Effector memory CD4-positive, alpha-beta T cell (primary cell): Measurements from ENCODE around the gene AIFM1.
"Not testable (repeated sequence)": the region's sequence is repeated elsewhere in the genome, so short reads cannot be mapped to it uniquely, and the experiment has no call there.

Experiments used
- DNase-seq, 3 donors: peaks; one replicate each; pipeline ENCODE4 v3.0.0-alpha.2; 2020
- H3K27ac ChIP-seq: 2 replicates; pipeline ENCODE4 v1.7.0; 2013; ENCODE audit warnings: mild to moderate bottlenecking, low read length, moderate library complexity; ENCODE audit not compliant: insufficient read depth, poor library complexity, severe bottlenecking
- H3K27me3 ChIP-seq: replicated peaks from 2 replicates; pipeline ENCODE4 v1.7.0; 2013; ENCODE audit warnings: mild to moderate bottlenecking, low read length; ENCODE audit not compliant: insufficient read depth, control insufficient read depth, poor library complexity, severe bottlenecking
- H3K36me3 ChIP-seq: 2 replicates; pipeline ENCODE4 v1.7.0; 2013; ENCODE audit warnings: mild to moderate bottlenecking, low read length, moderate library complexity; ENCODE audit not compliant: control insufficient read depth, insufficient read depth
- H3K4me1 ChIP-seq: 2 replicates; pipeline ENCODE4 v1.7.0; 2013; ENCODE audit warnings: low read length, mild to moderate bottlenecking; ENCODE audit not compliant: control insufficient read depth, insufficient read depth, poor library complexity, severe bottlenecking
- H3K4me3 ChIP-seq: 2 replicates; pipeline ENCODE4 v1.7.0; 2013; ENCODE audit warnings: low read length, low read depth, mild to moderate bottlenecking; ENCODE audit not compliant: insufficient read depth, poor library complexity, severe bottlenecking
- H3K9me3 ChIP-seq: 2 replicates; pipeline ENCODE4 v1.7.0; 2013; ENCODE audit warnings: mild to moderate bottlenecking, low read length, moderate library complexity; ENCODE audit not compliant: control insufficient read depth

Gene AIFM1

GRCh38 chrX:130120746-130121504 lies 44.7 kb downstream of the AIFM1 start:
- peak overlapping the region; percentile 59 for H3K4me3 ChIP-seq
- H3K27ac ChIP-seq, result peak overlapping the region; percentile 25
- H3K36me3 ChIP-seq, result no peaks in the 10 kb centered on the region
- H3K9me3 ChIP-seq, result no peaks in the 10 kb centered on the region
- H3K27me3 ChIP-seq, result no peaks in the 10 kb centered on the region
- peaks cover 11% of the 10 kb centered on the region for H3K4me1 ChIP-seq
- DNase-seq, result peak; percentile 40 to 57 (median 54)

- Histone ChIP-seq H3K27ac (no peak overlapping the region), H3K9me3 (no peaks in the 10 kb centered on the region), H3K36me3 (no peaks in the 10 kb centered on the region), H3K27me3 (no peaks in the 10 kb centered on the region), H3K4me3 (peak overlapping the region; percentile 59), H3K4me1 (peaks cover 11% of the 10 kb centered on the region)
- no peak for DNase-seq
Measured at GRCh38 chrX:130120321-130120731, 45.3 kb downstream of the AIFM1 start.

- Histone ChIP-seq H3K9me3 (no peaks in the 10 kb centered on the region), H3K4me1 (peaks cover 11% of the 10 kb centered on the region), H3K27me3 (no peaks in the 10 kb centered on the region), H3K36me3 (no peaks in the 10 kb centered on the region), H3K27ac (no peak overlapping the region), H3K4me3 (no peak overlapping the region)
- no peak for DNase-seq
Measured at GRCh38 chrX:130119312-130119898, 46.2 kb downstream of the AIFM1 start.

DNA sequence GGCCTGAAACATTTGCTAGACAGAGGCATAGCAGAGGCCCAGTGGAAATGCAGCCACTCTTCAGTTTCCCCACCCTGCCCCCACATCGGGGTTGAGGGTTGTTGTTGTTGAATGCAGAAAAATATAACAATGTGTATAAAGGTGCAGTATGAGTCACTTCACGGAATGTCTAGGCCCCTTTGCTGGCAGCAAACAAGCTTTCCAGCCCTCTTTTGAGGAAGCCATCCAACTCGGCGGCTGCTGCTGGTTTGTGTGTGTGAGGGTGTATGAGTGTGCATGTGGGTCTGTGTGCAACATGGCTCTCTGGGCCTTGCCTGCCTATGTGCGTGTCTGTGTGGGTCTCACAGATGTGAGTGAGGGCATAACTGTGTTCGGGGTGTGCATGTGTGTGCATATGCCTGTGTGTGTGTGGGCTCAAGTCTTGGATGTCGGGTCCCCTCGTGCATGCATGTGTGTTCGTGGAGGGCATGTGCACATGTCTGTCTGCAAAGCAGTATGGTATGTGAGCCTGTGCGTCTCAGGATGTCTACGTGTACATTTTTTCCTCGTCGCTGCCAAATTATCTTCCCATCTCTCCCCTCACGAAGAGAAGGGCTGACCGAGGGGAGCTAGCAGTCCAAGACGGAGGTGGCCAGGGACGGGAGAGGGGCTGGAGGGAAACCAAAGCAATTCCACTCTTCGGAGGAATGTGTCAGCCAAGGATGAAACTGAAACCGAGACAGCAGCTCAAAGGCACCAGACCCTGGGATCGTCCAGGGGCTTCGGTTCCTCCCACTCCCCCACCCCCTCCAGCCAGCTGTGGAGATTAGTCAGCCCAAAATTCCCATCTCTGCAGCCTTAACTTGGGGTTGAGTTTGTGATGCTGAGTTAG lies 47.0 kb downstream of the AIFM1 start:
- DNase-seq, result no peak
- H3K4me1 ChIP-seq, result peaks cover 11% of the 10 kb centered on the region
- no peaks in the 10 kb centered on the region for H3K27me3 ChIP-seq
- no peaks in the 10 kb centered on the region for H3K9me3 ChIP-seq
- no peak overlapping the region for H3K4me3 ChIP-seq
- no peak overlapping the region for H3K27ac ChIP-seq
- no peaks in the 10 kb centered on the region for H3K36me3 ChIP-seq

- Histone ChIP-seq H3K27me3 (no peaks in the 10 kb centered on the region), H3K27ac (no peak overlapping the region), H3K4me3 (no peak overlapping the region), H3K36me3 (no peaks in the 10 kb centered on the region), H3K9me3 (no peaks in the 10 kb centered on the region), H3K4me1 (peaks cover 11% of the 10 kb centered on the region)
- DNase-seq, result no peak
Measured at GRCh38 chrX:130117166-130117565, 48.5 kb downstream of the AIFM1 start.

GRCh38 chrX:130115119-130115885 lies 50.3 kb downstream of the AIFM1 start:
- H3K27me3 ChIP-seq, H3K4me1 ChIP-seq, H3K27ac ChIP-seq, H3K36me3 ChIP-seq, H3K9me3 ChIP-seq, DNase-seq, H3K4me3 ChIP-seq: not testable (repeated sequence)

DNA sequence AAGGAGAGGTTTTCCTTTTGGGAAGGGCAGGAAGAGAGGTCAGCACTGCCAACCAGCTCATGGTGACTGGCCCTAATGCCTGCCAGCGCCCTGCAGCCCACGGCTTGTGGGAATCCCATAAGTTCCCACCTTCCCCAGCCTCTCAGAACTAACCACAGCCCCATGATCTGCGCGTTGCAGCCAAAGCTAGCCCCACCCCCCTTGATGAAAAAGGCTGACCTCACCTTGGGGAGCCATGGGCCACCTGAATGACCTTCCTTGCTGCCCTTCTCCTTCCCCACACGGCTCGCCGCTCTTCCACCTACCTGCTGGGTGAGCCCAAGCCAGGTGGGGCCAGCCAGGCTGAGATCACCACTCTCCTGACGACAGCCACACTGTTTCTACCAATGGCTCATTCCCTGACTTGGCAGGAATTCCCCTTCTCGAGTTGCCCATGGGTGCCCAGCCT lies 51.5 kb downstream of the AIFM1 start:
- no peak for DNase-seq

DNA sequence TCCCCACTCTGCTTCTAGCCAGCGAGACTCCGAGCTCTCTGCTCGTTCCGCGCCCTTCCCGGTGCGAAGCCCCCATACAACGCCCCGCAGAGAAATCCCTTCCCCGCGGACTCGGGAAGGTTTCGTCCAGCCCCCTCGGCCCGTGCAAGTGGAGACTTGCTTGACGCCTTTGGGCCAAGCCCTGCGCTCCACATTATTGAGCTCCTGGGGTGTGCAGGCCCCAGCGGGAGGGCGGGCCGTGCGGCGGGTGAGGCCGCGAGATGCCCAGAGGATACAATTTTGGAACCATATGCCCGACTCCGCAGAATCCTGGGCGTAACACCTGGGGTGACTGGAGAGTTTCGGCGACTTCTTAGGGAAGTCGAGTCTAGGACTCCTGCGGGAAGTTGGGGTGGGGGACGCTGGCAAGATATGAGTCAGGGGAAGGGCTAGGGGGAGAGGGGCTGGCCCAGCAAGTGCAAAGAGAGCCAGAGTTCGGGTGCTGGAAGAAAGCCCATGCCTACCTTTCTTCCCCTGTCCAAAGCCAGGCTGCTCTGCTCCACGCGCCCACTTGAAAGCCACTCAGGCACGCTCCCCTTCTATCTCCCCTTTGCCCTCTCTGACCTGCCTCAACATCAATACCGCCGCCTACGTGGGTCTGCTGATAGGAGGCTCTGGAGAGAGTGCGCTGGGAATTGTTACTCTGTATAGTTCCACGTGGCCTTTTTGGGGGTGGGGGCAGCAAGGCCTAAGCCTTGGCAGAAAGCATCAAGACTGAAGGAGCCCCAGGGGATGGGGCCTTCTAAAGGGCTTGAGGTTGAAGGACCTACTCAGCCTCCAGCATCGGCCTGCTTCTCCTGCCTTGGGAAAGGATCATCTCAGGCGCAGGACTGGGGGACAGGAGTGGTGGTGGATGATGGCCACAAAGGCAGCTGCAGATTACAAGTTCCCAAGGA lies 54.2 kb downstream of the AIFM1 start:
- Histone ChIP-seq H3K36me3 (no peaks in the 10 kb centered on the region), H3K27ac (no peak overlapping the region), H3K9me3 (no peaks in the 10 kb centered on the region), H3K4me1 (peaks cover 3% of the 10 kb centered on the region), H3K27me3 (no peaks in the 10 kb centered on the region), H3K4me3 (peak overlapping the region; percentile 39)
- DNase-seq, result no peak

More for the DNA sequence above, 51.5 kb downstream of the AIFM1 start:
- Histone ChIP-seq H3K4me3 (no peak overlapping the region), H3K4me1 (peaks cover 6% of the 10 kb centered on the region), H3K27ac (no peak overlapping the region), H3K9me3 (no peaks in the 10 kb centered on the region), H3K36me3 (no peaks in the 10 kb centered on the region), H3K27me3 (no peaks in the 10 kb centered on the region)
